GM21367 (cell line): ENCODE measurements around the gene ADAMTS16.

Experiments used
- ATAC-seq: cut with Tn5 transposase; IDR thresholded peaks from one replicate; pipeline ENCODE4 v1.9.1; 2021; ENCODE audit not compliant: unreplicated experiment

Gene ADAMTS16

GRCh38 chr5:5141339-5141599, 1.1 kb downstream of the ADAMTS16 start:
- no peak for ATAC-seq

- peak; percentile 62 for ATAC-seq
Observed at GRCh38 chr5:5141625-5142525, 1.7 kb downstream of the ADAMTS16 start.

GRCh38 chr5:5144441-5144840, 4.3 kb downstream of the ADAMTS16 start:
- ATAC-seq, result no peak

GRCh38 chr5:5145651-5146529, 5.8 kb downstream of the ADAMTS16 start:
- ATAC-seq, result no peak

GRCh38 chr5:5146530-5147160, 6.5 kb downstream of the ADAMTS16 start:
- no peak for ATAC-seq

- ATAC-seq, result no peak
Observed at GRCh38 chr5:5149154-5149553, 9.0 kb downstream of the ADAMTS16 start.

- no peak for ATAC-seq
Observed at GRCh38 chr5:5150667-5151066, 10.5 kb downstream of the ADAMTS16 start.

- ATAC-seq, result no peak
Observed at GRCh38 chr5:5154733-5155132, 14.6 kb downstream of the ADAMTS16 start.

GRCh38 chr5:5155617-5156016, 15.5 kb downstream of the ADAMTS16 start:
- ATAC-seq, result no peak

- ATAC-seq, result no peak
Observed at GRCh38 chr5:5156471-5157082, 16.4 kb downstream of the ADAMTS16 start.

- ATAC-seq, result no peak
Observed at GRCh38 chr5:5158472-5158895, 18.4 kb downstream of the ADAMTS16 start.

GRCh38 chr5:5159282-5160103, 19.4 kb downstream of the ADAMTS16 start:
- no peak for ATAC-seq

- no peak for ATAC-seq
Observed at GRCh38 chr5:5164163-5164562, 24.0 kb downstream of the ADAMTS16 start.

- no peak for ATAC-seq
Observed at GRCh38 chr5:5165541-5166002, 25.4 kb downstream of the ADAMTS16 start.

- ATAC-seq, result no peak
Observed at GRCh38 chr5:5169466-5169865, 29.3 kb downstream of the ADAMTS16 start.

GRCh38 chr5:5178136-5178535, 38.0 kb downstream of the ADAMTS16 start:
- no peak for ATAC-seq

GRCh38 chr5:5178580-5178979, 38.5 kb downstream of the ADAMTS16 start:
- ATAC-seq, result no peak

- ATAC-seq, result no peak
Observed at GRCh38 chr5:5179079-5179478, 38.9 kb downstream of the ADAMTS16 start.

- ATAC-seq, result no peak
Observed at GRCh38 chr5:5179597-5179996, 39.5 kb downstream of the ADAMTS16 start.

- no peak for ATAC-seq
Observed at GRCh38 chr5:5181650-5182324, 41.7 kb downstream of the ADAMTS16 start.
